Muscle of leg (tissue), 11 donors: ENCODE measurements around the gene SLC25A29. TPM values are rescaled to one million over a fixed set of nuclear protein-coding genes. Genes with fewer than 3 reads are reported as not detected.

Experiments used
- DNase-seq: peaks from one replicate; pipeline ENCODE4 v3.0.0; 2013
- H3K27ac ChIP-seq: one replicate; pipeline ENCODE4 v1.5.1; 2013; ENCODE audit warnings: mild to moderate bottlenecking, low read length, control low read depth
- H3K27me3 ChIP-seq: one replicate; pipeline ENCODE4 v1.6.1; 2013; ENCODE audit warnings: low read length; ENCODE audit not compliant: control insufficient read depth, insufficient read depth
- H3K36me3 ChIP-seq: one replicate; pipeline ENCODE4 v1.6.1; 2013; ENCODE audit warnings: low read length; ENCODE audit not compliant: control insufficient read depth, insufficient read depth
- H3K4me1 ChIP-seq: one replicate; pipeline ENCODE4 v1.6.1; 2013; ENCODE audit warnings: low read length; ENCODE audit not compliant: control insufficient read depth, insufficient read depth
- H3K4me3 ChIP-seq: one replicate; pipeline ENCODE4 v1.5.1; 2013; ENCODE audit warnings: low read length, control low read depth
- H3K9me3 ChIP-seq: replicated peaks from 2 replicates; pipeline ENCODE4 v1.6.1; 2013; ENCODE audit warnings: low read depth, low read length; ENCODE audit not compliant: control insufficient read depth
- WGBS: methylation state at CpG from one replicate; pipeline ENCODE4 v1.1.5; 2013; ENCODE audit warnings: missing lambda C conversion rate; ENCODE audit not compliant: insufficient coverage; 5-methylcytosine and 5-hydroxymethylcytosine counted together
- polyA plus RNA-seq, 8 donors: library from polyadenylated mRNA; unstranded; fragments of 120-200 nt; gene quantifications; one replicate each; pipeline versions ENCODE4 v1.2.1 to v1.2.3, GENCODE V29; 2013; ENCODE audit warnings: inconsistent platforms in 1 of 8, low replicate concordance in 1 of 8; ENCODE audit not compliant: insufficient read length in 8 of 8, insufficient read depth in 1 of 8
- total RNA-seq: library from RNA; stranded (reverse); fragments of 120-200 nt; gene quantifications from one replicate; pipeline ENCODE4 v1.2.4, GENCODE V29; 2013

Gene SLC25A29
- total and polyA plus RNA-seq, 9 donors, result 16.0 to 49.0 (median 30.4) TPM

DNA sequence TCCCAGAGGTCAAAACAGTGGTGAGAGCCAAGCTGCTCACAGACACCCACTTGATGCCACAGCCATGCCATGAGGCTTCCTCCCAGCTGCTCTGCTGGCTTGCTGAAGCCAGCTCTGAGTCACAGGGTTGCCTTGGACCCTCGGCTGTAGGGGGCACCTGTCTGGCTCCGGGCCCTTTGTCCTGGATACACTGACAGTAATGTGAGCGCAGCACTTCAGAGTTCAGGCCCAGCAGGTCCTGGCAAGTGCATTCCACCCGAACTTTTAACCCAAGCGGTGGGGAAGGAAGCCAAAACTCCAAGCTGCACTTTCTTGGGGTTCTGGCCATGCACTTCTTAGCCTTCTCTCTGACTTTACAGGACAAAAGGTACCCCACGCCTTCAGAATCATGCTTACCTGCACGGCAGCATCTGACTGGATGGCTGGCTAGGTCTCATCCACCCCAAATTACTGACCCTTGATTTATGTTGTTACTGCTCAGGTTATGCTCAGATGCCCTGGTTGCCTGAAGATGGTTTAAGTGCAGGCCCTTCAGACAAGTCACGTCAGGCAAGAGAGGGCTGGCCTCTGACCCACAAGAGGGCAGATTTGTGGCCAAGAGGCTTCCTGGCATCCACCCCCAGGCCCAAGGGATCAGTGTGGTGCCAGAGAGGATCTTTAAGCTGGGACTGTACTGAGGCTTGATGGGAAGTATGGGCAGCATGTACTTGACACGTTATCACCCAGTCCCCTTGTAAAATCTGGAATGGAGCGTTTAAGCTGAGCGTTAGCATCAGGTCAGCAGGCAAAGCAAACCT, 24.8 kb downstream of the SLC25A29 start:
- WGBS, result 63% methylated on average over 7 of the region's 11 CpGs

DNA sequence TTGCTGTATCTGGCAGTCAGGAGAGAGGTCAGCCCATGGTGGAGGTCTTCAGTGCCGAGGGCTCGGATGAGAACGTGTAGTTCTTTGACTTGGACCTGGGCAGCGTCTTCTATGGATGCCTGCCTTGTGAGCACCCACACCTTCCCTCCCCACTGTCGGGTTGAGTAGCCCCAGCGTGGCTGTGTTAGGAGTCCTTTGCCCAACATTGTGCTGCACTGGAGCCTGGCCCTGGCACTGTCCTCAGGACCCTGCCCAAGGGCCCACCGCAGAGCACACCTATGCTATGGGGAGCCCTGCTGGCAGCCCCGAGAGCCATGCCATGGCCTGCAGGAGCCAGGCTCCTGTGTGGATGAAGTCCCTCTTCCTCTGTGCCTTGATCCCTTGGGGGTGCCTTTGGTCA, 26.7 kb downstream of the SLC25A29 start:
- 85% methylated on average over 5 of the region's 8 CpGs for WGBS
- no peak overlapping the region for H3K4me3 ChIP-seq
- peaks cover 11% of the 10 kb centered on the region for H3K4me1 ChIP-seq
- no peaks in the 10 kb centered on the region for H3K9me3 ChIP-seq
- H3K36me3 ChIP-seq, result peaks cover 35% of the 10 kb centered on the region
- DNase-seq, result no peak
- H3K27me3 ChIP-seq, result no peaks in the 10 kb centered on the region
- H3K27ac ChIP-seq, result no peak overlapping the region

More for the DNA sequence above, 24.8 kb downstream of the SLC25A29 start:
- Histone ChIP-seq H3K9me3 (no peaks in the 10 kb centered on the region), H3K36me3 (peaks cover 26% of the 10 kb centered on the region), H3K4me3 (no peak overlapping the region), H3K27me3 (no peaks in the 10 kb centered on the region), H3K4me1 (peaks cover 22% of the 10 kb centered on the region), H3K27ac (no peak overlapping the region)
- peak; percentile 20 for DNase-seq

DNA sequence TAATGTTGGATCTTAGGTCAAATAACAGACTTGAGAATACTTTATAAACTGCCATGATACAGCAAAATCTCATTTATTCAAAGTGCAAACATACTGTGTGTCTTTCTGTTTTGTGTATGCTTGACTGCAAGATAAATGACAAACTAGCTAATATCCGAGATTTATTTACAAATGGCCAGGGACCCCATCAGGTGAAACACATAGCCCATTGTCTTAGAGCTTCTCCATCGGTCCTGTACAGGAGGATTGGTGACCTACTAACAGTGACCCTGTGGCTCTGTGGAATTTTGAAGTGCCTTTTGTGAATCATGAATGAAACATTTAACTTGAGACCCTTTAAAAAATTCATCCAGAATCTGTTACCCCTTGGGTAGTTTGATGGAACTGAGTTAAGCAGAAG, 27.1 kb downstream of the SLC25A29 start:
- no peak for DNase-seq
- Histone ChIP-seq H3K27ac (no peak overlapping the region), H3K9me3 (no peaks in the 10 kb centered on the region), H3K36me3 (peaks cover 37% of the 10 kb centered on the region), H3K4me1 (peaks cover 8% of the 10 kb centered on the region), H3K4me3 (no peak overlapping the region), H3K27me3 (no peaks in the 10 kb centered on the region)
- 83% methylated on average over 1 of the region's 2 CpGs for WGBS

DNA sequence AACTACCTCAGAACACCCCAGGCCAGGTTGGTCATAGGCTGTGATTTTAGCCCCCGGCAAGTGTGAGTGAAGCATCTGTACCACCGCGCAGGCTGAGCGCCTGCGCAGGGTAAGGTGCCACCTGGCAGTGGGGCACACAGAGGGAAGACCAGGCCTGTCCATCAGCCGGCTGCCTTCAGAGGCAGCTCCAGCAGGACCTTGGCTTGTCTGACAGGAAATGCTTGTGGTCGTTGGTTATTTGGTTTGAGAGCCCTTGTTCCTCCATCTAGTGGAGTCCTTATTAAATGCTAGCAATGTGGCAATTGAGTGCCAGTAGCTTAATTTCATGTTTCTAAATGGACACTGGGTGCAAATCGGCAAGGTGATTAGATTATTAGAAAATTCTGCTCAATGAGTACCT, 27.5 kb downstream of the SLC25A29 start:
- Histone ChIP-seq H3K27me3 (no peaks in the 10 kb centered on the region), H3K4me3 (no peak overlapping the region), H3K4me1 (peaks cover 8% of the 10 kb centered on the region), H3K36me3 (peaks cover 38% of the 10 kb centered on the region), H3K9me3 (no peaks in the 10 kb centered on the region), H3K27ac (no peak overlapping the region)
- 74% methylated on average over 7 of the region's 8 CpGs for WGBS
- DNase-seq, result no peak

DNA sequence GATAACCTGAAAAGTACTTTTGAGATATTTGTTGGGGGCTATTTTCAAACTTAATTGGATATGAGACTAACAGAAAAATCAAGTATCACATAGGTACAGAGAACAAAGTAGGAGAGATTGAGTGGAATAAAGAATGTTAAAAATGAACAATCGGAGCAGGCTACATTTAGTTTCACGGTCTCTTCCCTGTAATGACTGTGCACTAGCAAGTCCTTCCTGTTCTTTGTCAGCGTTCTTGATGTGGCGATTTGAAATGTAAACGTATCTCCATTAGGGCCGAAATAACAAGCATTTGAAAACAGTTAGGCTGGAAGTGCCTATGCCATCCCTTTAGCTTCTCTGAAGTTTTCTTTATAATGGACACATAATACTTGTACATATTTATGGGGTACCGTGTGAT, 31.0 kb downstream of the SLC25A29 start:
- WGBS, result 88% methylated on average over 2 of the region's 7 CpGs
- DNase-seq, result no peak
- peaks cover 29% of the 10 kb centered on the region for H3K36me3 ChIP-seq
- H3K9me3 ChIP-seq, result no peaks in the 10 kb centered on the region
- no peak overlapping the region for H3K4me3 ChIP-seq
- no peaks in the 10 kb centered on the region for H3K27me3 ChIP-seq
- H3K4me1 ChIP-seq, result no peaks in the 10 kb centered on the region
- no peak overlapping the region for H3K27ac ChIP-seq

DNA sequence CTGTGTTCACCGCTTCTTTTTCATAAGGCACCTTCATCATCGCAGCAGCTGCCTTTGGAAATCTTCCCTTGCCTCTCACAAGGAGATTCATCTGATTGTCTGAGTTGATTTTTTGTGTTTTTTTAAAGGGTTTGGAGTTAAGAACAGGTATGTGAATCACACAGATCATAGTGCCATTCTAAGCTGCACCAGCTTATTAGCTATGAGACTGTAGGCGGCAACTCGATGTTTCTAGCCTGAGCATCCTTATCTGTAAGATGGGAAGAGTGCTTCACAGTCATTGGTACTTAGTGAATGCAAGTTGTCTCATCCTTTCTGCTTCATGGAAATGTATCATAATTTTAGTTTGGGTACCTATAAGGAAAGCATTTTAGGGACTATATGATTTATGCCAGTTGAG, 32.0 kb downstream of the SLC25A29 start:
- Histone ChIP-seq H3K9me3 (no peaks in the 10 kb centered on the region), H3K4me1 (no peaks in the 10 kb centered on the region), H3K27ac (no peak overlapping the region), H3K27me3 (no peaks in the 10 kb centered on the region), H3K36me3 (peaks cover 25% of the 10 kb centered on the region), H3K4me3 (no peak overlapping the region)
- no peak for DNase-seq
- 100% methylated on average over 2 of the region's 4 CpGs for WGBS

DNA sequence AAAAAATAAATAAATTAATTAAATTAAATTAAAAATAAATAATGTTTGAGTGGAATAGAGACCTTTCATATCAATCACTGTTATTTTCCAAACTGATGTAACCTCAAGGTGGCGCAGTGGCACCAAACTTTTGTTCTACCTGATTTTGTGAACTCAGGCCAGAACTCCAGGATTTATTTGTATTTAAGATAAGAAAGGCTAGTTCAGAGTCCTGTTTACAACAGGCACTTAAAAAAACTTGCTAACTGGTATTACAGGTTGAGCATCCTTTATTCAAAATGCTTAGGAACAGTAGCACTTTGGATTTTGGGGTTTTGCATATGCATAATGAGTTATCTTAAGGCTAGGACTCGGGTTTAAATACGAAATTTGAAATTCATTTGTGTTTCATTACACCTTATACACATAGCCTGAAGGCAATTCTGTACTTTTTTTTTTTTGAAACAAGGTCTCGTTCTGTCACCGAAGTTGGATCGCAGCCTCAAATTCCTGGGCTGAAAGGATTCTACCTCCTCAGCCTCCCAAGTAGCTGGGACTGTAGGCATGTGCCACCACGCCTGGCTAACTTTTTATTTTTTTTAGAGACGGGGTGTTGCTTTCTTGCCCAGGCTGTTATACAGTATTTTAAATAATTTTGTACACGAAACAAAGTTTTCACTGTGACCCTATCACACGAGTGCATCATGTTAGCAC, 34.9 kb downstream of the SLC25A29 start:
- peak; percentile 31 for DNase-seq
- H3K27me3 ChIP-seq, result no peaks in the 10 kb centered on the region
- 81% methylated on average over 4 of the region's 10 CpGs for WGBS

DNA sequence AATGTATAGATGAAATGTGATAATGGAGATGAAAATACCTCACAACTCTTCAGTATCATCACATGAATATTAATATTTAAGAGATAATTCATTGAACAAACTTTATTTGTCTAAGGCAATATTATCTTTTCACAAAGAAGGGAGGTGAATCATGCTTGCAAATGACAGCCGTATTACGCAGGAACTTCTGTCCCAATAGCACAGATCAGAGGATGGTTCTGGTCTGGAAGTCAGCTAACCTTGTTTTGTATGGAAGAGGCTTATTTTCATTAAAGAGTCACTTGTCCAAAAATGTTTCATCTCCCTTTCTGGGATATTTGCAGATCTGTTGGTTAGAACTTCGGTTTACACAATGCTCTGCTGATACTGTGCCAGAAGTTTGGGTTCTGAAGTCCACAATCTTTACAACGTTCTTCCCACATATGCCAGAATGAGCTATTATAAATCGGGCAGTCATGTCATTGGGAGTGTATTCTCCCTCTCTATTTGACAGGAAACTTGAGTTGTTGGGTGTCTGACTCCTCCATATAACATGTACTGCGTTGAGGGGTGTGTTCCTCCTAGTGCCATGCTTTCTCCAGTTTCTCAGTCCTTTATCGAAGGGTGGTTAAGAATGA, 37.5 kb downstream of the SLC25A29 start:
- Histone ChIP-seq H3K9me3 (no peaks in the 10 kb centered on the region), H3K4me1 (no peaks in the 10 kb centered on the region), H3K27me3 (no peaks in the 10 kb centered on the region), H3K4me3 (no peak overlapping the region), H3K27ac (no peak overlapping the region), H3K36me3 (peaks cover 10% of the 10 kb centered on the region)
- DNase-seq, result no peak
- WGBS, result no CpG with 5 or more reads among the region's 7 CpGs

More for the DNA sequence above, 34.9 kb downstream of the SLC25A29 start:
- Histone ChIP-seq H3K4me3 (no peak overlapping the region), H3K9me3 (no peaks in the 10 kb centered on the region), H3K27ac (no peak overlapping the region), H3K4me1 (no peaks in the 10 kb centered on the region), H3K36me3 (peaks cover 13% of the 10 kb centered on the region)

DNA sequence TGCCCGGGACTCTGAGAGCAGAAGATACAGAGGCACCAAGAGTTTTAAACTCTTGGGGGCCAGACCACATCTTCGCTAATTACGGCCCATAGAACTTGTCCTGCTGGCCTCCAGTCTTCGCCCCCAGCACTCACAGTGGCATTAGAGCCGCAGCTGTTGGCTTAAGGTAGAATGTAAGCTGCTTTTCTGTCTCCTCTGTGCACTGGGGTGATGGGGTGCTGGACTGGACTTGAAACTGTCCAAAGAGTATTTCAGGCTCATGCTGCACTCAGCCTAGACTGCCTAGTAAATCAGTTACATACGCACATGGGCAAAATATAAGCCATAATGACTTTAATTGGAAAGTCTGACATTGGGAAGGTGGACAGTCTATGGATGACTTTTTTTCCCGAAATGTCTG, 38.3 kb downstream of the SLC25A29 start:
- WGBS, result 86% methylated on average over 5 of the region's 7 CpGs
- Histone ChIP-seq H3K27ac (no peak overlapping the region), H3K36me3 (peaks cover 15% of the 10 kb centered on the region), H3K4me1 (peaks cover 3% of the 10 kb centered on the region), H3K4me3 (no peak overlapping the region), H3K9me3 (no peaks in the 10 kb centered on the region), H3K27me3 (no peaks in the 10 kb centered on the region)
- no peak for DNase-seq

DNA sequence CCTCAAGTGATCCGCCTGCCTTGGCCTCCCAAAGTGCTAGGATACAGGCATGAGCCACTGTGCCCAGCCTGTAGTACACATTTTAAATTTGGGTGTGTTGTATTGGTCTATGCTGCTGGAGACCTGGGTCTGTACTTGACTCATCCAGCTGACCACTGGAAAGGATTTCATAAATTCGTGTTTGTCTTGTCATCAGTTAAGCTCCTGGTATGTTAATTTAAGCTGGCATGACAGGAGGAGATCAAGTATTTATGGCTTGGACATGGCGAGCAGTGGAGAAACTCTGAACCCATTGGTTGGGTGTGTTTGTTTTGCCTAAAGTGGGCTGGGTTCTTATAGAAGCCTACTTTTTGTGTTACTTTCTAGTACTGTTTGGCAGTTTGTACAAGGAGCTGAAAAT, 43.1 kb downstream of the SLC25A29 start:
- 72% methylated on average over 3 of the region's 3 CpGs for WGBS
- DNase-seq, result no peak
- Histone ChIP-seq H3K27ac (no peak overlapping the region), H3K27me3 (no peaks in the 10 kb centered on the region), H3K36me3 (peaks cover 16% of the 10 kb centered on the region), H3K9me3 (no peaks in the 10 kb centered on the region), H3K4me1 (peaks cover 3% of the 10 kb centered on the region), H3K4me3 (no peak overlapping the region)
